HCT116 (cell line): ENCODE data around the gene SIK3. TPM values are rescaled to one million over a fixed set of nuclear protein-coding genes. Genes with fewer than 3 reads are reported as not detected.

Experiments
- ATAC-seq: fragments of 200-7000 bp; cut with Tn5 transposase; 2 replicates; pipeline ENCODE4 v1.9.1; 2020; ENCODE audit warnings: mild to moderate bottlenecking, moderate library complexity
- BruUV-seq: library from RNA; stranded (reverse); fragments of 400-500 nt; replicated peaks from 2 replicates; lab custom pipeline; 2021; lab: Mats Ljungman, UMichigan
- CTCF ChIA-PET: fragments of 300-600 bp; sonication (Branson Sonifier 250); formaldehyde crosslinking; loops from one replicate; lab custom pipeline; 2021; ENCODE audit warnings: antibody characterized with exemption; lab: Charles Lee
- POLR2A ChIA-PET: fragments of 300-600, 350-600 bp; sonication (Branson Sonifier 250); formaldehyde crosslinking; loops from one replicate; lab custom pipeline; 2021; ENCODE audit warnings: antibody characterized with exemption; lab: Charles Lee
- RAD21 ChIA-PET, 2 experiments: fragments of 300-600 bp; sonication (Branson Sonifier 250); formaldehyde crosslinking; loops; one replicate each; lab custom pipeline; 2023; ENCODE audit warnings: low total read pairs in 2 of 2; ENCODE audit not compliant: uncharacterized antibody in 2 of 2, unreplicated experiment in 2 of 2, low non-redundant PET in 1 of 2; lab: Charles Lee
- DNase-seq: peaks from one replicate; pipeline ENCODE4 v3.0.0-alpha.2; 2010; ENCODE audit warnings: low read depth, low spot score
- H2AFZ ChIP-seq: fragments of 200-600 bp; shearing (Covaris generic), sonication (generic); 2 replicates; pipeline ENCODE4 v1.6.1; 2017; ENCODE audit warnings: low read depth, mixed run types, mixed read lengths, antibody characterized with exemption, low read length; ENCODE audit not compliant: poor library complexity, severe bottlenecking
- H3K27ac ChIP-seq: 2 replicates; pipeline ENCODE4 v1.5.1; 2012; ENCODE audit warnings: low read depth, low read length
- H3K27me3 ChIP-seq: fragments of 200-600 bp; sonication (generic); 2 replicates; pipeline ENCODE4 v1.6.1; 2016; ENCODE audit warnings: mixed run types, low read length, mixed read lengths; ENCODE audit not compliant: insufficient read depth
- H3K36me3 ChIP-seq, 2 experiments: fragments of 200-500 bp in 1 of 2; fragments of 200-600 bp in 1 of 2; sonication (Bioruptor generic) in 1 of 2; sonication (generic) in 1 of 2; 2 replicates each; pipeline versions ENCODE4 v1.5.1 to v1.6.1; 2014 to 2016; ENCODE audit warnings: low read length in 2 of 2, inconsistent platforms in 1 of 2, mixed read lengths in 1 of 2, mixed run types in 1 of 2; ENCODE audit not compliant: insufficient read depth in 2 of 2, control insufficient read depth in 1 of 2
- H3K4me1 ChIP-seq, 2 experiments: fragments of 200-600 bp in 1 of 2; sonication (generic) in 1 of 2; 2 replicates each; pipeline versions ENCODE4 v1.5.1 to v1.6.1; 2012 to 2017; ENCODE audit warnings: low read length in 2 of 2, inconsistent platforms in 1 of 2, mild to moderate bottlenecking in 1 of 2, mixed read lengths in 1 of 2, mixed run types in 1 of 2, moderate library complexity in 1 of 2; ENCODE audit not compliant: insufficient read depth in 2 of 2, control insufficient read depth in 1 of 2
- H3K4me2 ChIP-seq: fragments of 200-600 bp; sonication (generic); 2 replicates; pipeline ENCODE4 v1.6.1; 2017; ENCODE audit warnings: mixed run types, low read length, mixed read lengths
- H3K4me3 ChIP-seq, 2 experiments: fragments of 200-600 bp in 1 of 2; sonication (generic) in 1 of 2; replicated peaks in 1 of 2; 2 replicates each; pipeline ENCODE4 v1.5.1; 2011 to 2016; ENCODE audit warnings: low read length in 2 of 2, control low read depth in 1 of 2, low read depth in 1 of 2, mild to moderate bottlenecking in 1 of 2, mixed read lengths in 1 of 2, mixed run types in 1 of 2
- H3K79me2 ChIP-seq: fragments of 200-600 bp; sonication (generic); 2 replicates; pipeline ENCODE4 v1.6.1; 2017; ENCODE audit warnings: mild to moderate bottlenecking, mixed run types, low read length, moderate library complexity, mixed read lengths; ENCODE audit not compliant: insufficient read depth
- H3K9ac ChIP-seq: fragments of 200-600 bp; sonication (generic); 2 replicates; pipeline ENCODE4 v1.6.1; 2016; ENCODE audit warnings: low read length, mixed read lengths
- H3K9me2 ChIP-seq: fragments of 200-600 bp; sonication (generic), shearing (Covaris generic); 2 replicates; pipeline ENCODE4 v1.6.1; 2017; ENCODE audit warnings: mixed run types, mild to moderate bottlenecking, moderate library complexity; ENCODE audit not compliant: insufficient read depth
- H3K9me3 ChIP-seq, 2 experiments: fragments of 200-500 bp in 1 of 2; fragments of 200-600 bp in 1 of 2; sonication (Bioruptor generic) in 1 of 2; sonication (generic) in 1 of 2; 2 replicates each; pipeline ENCODE4 v1.6.1; 2014 to 2017; ENCODE audit warnings: low read length in 2 of 2, mixed read lengths in 2 of 2, inconsistent platforms in 1 of 2, low read depth in 1 of 2, mild to moderate bottlenecking in 1 of 2, mixed run types in 1 of 2, moderate library complexity in 1 of 2; ENCODE audit not compliant: control insufficient read depth in 1 of 2, insufficient read depth in 1 of 2
- H4K20me1 ChIP-seq: fragments of 200-600 bp; sonication (generic), shearing (Covaris generic); 2 replicates; pipeline ENCODE4 v1.6.1; 2017; ENCODE audit warnings: mixed run types, mild to moderate bottlenecking, moderate library complexity; ENCODE audit not compliant: insufficient read depth
- CBX3 ChIP-seq: IDR thresholded peaks from 2 replicates; pipeline ENCODE4 v1.6.1; 2012; ENCODE audit warnings: low read depth
- EGR1 ChIP-seq: IDR thresholded peaks from 2 replicates; pipeline ENCODE4 v1.6.1; 2012; ENCODE audit warnings: low read depth
- ELF1 ChIP-seq: IDR thresholded peaks from 2 replicates; pipeline ENCODE4 v1.6.1; 2012; ENCODE audit warnings: low read depth, borderline replicate concordance
- EZH2 ChIP-seq: fragments of 200-600 bp; sonication (generic); IDR thresholded peaks from 2 replicates; pipeline ENCODE4 v1.6.1; 2017; ENCODE audit warnings: antibody characterized with exemption, mixed run types
- EZH2phosphoT487 ChIP-seq: fragments of 200-600 bp; IDR thresholded peaks from 2 replicates; pipeline ENCODE4 v1.6.1; 2018; ENCODE audit warnings: antibody characterized with exemption, borderline replicate concordance
- SIN3A ChIP-seq: IDR thresholded peaks from 2 replicates; pipeline ENCODE4 v1.6.1; 2012; ENCODE audit warnings: low read depth
- SP1 ChIP-seq: IDR thresholded peaks from 2 replicates; pipeline ENCODE4 v1.6.1; 2012; ENCODE audit warnings: low read depth
- SRF ChIP-seq: IDR thresholded peaks from 2 replicates; pipeline ENCODE4 v1.6.1; 2012; ENCODE audit warnings: low read depth
- TCF7L2 ChIP-seq: IDR thresholded peaks from 2 replicates; pipeline ENCODE4 v1.7.0; 2011; ENCODE audit warnings: borderline replicate concordance, inconsistent platforms; ENCODE audit not compliant: insufficient read depth, insufficient read length; ENCODE audit errors: extremely low read depth
- YY1 ChIP-seq: IDR thresholded peaks from 2 replicates; pipeline ENCODE4 v1.6.1; 2011; ENCODE audit warnings: low read length, low read depth, moderate library complexity, mild to moderate bottlenecking; ENCODE audit not compliant: insufficient replicate concordance; ENCODE audit errors: extremely low read depth
- ZFX ChIP-seq: fragments of 450-650 bp; IDR thresholded peaks from 2 replicates; pipeline ENCODE4 v1.6.1; 2017
- intact Hi-C: fragments of 100-400 bp; cut with micrococcal nuclease; formaldehyde crosslinking; loops from 2 replicates; pipeline ENCODE4 v1.10.0; 2022
- total RNA-seq: library from RNA; stranded (reverse); gene quantifications from one replicate; pipeline ENCODE4 v1.2.1, GENCODE V29; 2021; ENCODE audit not compliant: unreplicated experiment
- TF ChIP-seq, protein P1 (sequence below): IDR thresholded peaks from 2 replicates; pipeline ENCODE4 v1.6.1; 2012; ENCODE audit warnings: low read depth
- TF ChIP-seq, protein P2 (sequence below): IDR thresholded peaks from 2 replicates; pipeline ENCODE4 v1.6.1; 2012
- TF ChIP-seq, protein P3 (sequence below): IDR thresholded peaks from 2 replicates; pipeline ENCODE4 v1.6.1; 2011; ENCODE audit warnings: mild to moderate bottlenecking, low read length, moderate library complexity; ENCODE audit not compliant: insufficient replicate concordance; ENCODE audit errors: extremely low read depth

The SIK3 gene
- total RNA-seq, 1 experiment from 2014 or later, result 21.0 TPM

DNA sequence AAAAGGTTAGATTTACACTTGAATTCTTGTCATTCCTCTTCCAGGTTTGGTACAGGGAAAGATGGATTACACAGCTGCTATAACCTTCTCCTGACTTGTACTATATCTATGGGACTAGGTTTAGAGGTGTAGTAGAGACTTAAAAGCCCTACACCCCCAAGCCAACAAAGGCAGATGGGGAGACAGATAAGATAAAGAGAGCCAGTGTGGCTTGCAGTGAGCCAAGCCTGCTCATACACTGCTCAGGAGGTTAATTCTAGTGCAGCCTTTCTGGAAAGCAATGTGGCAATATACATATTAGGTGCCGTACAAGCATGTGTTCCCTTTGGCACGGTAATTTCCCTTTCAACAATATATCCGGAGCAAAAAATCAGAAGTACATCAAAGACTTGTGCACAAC is 10.8 kb downstream of the SIK3 start:
- H3K27me3 ChIP-seq, result no peaks in the 10 kb centered on the region
- H3K79me2 ChIP-seq, result peaks cover 89% of the 10 kb centered on the region
- no peak overlapping the region for H3K27ac ChIP-seq
- ChIA-PET CTCF (no interaction called here), RAD21 (no interaction called here), POLR2A (no interaction called here)
- H3K4me1 ChIP-seq, result peaks cover 0 to 33% of the 10 kb centered on the region in 2 experiments; a peak in 2 of 4 replicates
- peaks cover 22% of the 10 kb centered on the region for H4K20me1 ChIP-seq
- DNase-seq (no peak), ATAC-seq (no peak)
- intact Hi-C loops, result no loop called here
- no peaks in the 10 kb centered on the region for H3K9me3 ChIP-seq
- no peaks in the 10 kb centered on the region for H3K9me2 ChIP-seq
- TF ChIP-seq YY1, result no peak
- no peak for TF ChIP-seq ZFX
- no peak for TF ChIP-seq CBX3
- no peak for TF ChIP-seq SRF
- no peak for TF ChIP-seq SP1
- TF ChIP-seq, protein P1, sequence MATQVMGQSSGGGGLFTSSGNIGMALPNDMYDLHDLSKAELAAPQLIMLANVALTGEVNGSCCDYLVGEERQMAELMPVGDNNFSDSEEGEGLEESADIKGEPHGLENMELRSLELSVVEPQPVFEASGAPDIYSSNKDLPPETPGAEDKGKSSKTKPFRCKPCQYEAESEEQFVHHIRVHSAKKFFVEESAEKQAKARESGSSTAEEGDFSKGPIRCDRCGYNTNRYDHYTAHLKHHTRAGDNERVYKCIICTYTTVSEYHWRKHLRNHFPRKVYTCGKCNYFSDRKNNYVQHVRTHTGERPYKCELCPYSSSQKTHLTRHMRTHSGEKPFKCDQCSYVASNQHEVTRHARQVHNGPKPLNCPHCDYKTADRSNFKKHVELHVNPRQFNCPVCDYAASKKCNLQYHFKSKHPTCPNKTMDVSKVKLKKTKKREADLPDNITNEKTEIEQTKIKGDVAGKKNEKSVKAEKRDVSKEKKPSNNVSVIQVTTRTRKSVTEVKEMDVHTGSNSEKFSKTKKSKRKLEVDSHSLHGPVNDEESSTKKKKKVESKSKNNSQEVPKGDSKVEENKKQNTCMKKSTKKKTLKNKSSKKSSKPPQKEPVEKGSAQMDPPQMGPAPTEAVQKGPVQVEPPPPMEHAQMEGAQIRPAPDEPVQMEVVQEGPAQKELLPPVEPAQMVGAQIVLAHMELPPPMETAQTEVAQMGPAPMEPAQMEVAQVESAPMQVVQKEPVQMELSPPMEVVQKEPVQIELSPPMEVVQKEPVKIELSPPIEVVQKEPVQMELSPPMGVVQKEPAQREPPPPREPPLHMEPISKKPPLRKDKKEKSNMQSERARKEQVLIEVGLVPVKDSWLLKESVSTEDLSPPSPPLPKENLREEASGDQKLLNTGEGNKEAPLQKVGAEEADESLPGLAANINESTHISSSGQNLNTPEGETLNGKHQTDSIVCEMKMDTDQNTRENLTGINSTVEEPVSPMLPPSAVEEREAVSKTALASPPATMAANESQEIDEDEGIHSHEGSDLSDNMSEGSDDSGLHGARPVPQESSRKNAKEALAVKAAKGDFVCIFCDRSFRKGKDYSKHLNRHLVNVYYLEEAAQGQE, result no peak
- TF ChIP-seq, protein P2, sequence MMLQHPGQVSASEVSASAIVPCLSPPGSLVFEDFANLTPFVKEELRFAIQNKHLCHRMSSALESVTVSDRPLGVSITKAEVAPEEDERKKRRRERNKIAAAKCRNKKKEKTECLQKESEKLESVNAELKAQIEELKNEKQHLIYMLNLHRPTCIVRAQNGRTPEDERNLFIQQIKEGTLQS, result no peak
- TF ChIP-seq, protein P3, sequence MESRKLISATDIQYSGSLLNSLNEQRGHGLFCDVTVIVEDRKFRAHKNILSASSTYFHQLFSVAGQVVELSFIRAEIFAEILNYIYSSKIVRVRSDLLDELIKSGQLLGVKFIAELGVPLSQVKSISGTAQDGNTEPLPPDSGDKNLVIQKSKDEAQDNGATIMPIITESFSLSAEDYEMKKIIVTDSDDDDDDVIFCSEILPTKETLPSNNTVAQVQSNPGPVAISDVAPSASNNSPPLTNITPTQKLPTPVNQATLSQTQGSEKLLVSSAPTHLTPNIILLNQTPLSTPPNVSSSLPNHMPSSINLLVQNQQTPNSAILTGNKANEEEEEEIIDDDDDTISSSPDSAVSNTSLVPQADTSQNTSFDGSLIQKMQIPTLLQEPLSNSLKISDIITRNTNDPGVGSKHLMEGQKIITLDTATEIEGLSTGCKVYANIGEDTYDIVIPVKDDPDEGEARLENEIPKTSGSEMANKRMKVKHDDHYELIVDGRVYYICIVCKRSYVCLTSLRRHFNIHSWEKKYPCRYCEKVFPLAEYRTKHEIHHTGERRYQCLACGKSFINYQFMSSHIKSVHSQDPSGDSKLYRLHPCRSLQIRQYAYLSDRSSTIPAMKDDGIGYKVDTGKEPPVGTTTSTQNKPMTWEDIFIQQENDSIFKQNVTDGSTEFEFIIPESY, result no peak
- TF ChIP-seq EZH2, result no peak
- no peak for TF ChIP-seq EZH2phosphoT487
- TF ChIP-seq ELF1, result no peak
- no peak for TF ChIP-seq TCF7L2
- TF ChIP-seq SIN3A, result no peak
- no peak for TF ChIP-seq EGR1
- no peak overlapping the region for H3K9ac ChIP-seq
- no peaks in the 10 kb centered on the region for H3K36me3 ChIP-seq
- no peak overlapping the region for H3K4me3 ChIP-seq
- no peak overlapping the region for H2AFZ ChIP-seq
- no peak overlapping the region for H3K4me2 ChIP-seq
- no TSS peak for BruUV-seq
